Astrocyte of the spinal cord (primary cell): ENCODE measurements around the gene TMEM17.
"Not testable (repeated sequence)": the region's sequence is repeated elsewhere in the genome, so short reads cannot be mapped to it uniquely, and the experiment has no call there.

Experiments
- DNase-seq: peaks from one replicate; pipeline ENCODE4 v3.0.0; 2011; ENCODE audit warnings: low read depth, low spot score
- H3K4me3 ChIP-seq: 2 replicates; pipeline ENCODE4 v1.5.1; 2011; ENCODE audit warnings: low read depth, mild to moderate bottlenecking, low read length, moderate library complexity
- in situ Hi-C: cut with HindIII; loops from 2 replicates; pipeline ENCODE4 v1.10.0; 2017; ENCODE audit warnings: low sequenced_read_pairs
- TF ChIP-seq, protein P1 (sequence below): IDR thresholded peaks from 2 replicates; pipeline ENCODE4 v1.5.1; 2012; ENCODE audit warnings: low read depth, mild to moderate bottlenecking, low read length, inconsistent platforms

Gene TMEM17

DNA sequence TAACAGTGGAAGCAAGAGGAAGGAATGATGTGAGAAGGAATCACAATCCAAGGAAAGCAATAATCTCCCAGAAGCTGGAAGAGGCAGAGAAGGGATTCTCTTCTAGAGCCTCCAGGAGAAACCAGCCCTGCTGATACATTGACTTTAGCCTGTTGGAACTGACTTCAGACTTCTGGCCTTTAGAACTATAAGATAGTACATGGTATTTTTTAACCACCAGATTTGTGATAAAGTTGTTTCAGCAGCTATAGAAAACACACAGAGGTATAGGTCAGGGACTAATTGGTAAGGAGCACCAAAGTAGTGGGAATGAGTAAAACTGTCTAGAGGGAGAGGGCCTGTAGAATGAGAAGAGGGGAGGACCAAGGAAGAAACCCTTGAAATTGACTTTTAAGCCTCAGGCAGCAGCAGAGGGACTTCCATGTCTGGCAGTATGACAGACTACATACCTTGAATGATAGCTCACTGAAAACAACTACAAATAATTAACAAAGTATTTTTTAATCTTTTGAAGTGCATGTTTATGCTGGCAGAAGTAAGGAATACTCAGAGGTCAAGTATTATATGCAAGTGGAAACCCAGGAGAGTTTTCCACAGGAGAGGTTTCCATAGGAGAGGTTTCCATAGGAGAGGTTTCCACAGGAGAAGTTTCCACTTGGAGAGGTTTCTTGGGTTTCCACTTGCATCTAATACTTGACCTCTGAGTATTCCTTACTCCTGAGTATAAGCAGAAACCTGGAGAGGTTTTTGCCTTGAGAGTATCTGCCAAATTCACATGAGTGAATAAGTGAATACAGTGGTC lies 33.8 kb upstream of the TMEM17 start:
- TF ChIP-seq, protein P1, sequence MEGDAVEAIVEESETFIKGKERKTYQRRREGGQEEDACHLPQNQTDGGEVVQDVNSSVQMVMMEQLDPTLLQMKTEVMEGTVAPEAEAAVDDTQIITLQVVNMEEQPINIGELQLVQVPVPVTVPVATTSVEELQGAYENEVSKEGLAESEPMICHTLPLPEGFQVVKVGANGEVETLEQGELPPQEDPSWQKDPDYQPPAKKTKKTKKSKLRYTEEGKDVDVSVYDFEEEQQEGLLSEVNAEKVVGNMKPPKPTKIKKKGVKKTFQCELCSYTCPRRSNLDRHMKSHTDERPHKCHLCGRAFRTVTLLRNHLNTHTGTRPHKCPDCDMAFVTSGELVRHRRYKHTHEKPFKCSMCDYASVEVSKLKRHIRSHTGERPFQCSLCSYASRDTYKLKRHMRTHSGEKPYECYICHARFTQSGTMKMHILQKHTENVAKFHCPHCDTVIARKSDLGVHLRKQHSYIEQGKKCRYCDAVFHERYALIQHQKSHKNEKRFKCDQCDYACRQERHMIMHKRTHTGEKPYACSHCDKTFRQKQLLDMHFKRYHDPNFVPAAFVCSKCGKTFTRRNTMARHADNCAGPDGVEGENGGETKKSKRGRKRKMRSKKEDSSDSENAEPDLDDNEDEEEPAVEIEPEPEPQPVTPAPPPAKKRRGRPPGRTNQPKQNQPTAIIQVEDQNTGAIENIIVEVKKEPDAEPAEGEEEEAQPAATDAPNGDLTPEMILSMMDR, result no peak
- H3K4me3 ChIP-seq, result no peak overlapping the region
- DNase-seq, result no peak
- in situ Hi-C loops, result no loop called here

DNA sequence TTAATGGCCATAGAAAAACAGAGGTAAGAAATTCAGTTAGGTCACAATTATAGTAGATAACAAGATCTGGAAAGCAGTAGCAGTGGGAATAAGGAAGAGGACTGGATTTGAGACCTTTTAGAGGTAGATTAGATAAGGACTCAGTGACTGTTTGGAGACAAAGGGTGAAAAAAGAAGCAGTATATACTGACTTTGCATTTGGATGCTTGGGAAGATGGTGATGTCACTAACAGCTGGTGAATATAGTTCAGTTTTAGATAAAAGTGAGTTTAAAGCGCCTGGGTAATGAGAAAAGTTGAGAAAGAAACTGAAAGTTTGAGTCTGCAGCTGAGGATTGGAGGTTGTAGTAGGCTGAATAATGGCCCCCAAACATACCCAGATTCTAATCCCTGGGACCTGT lies 32.8 kb upstream of the TMEM17 start:
- DNase-seq, result no peak
- TF ChIP-seq, protein P1, result no peak
- H3K4me3 ChIP-seq, result no peak overlapping the region
- in situ Hi-C loops, result no loop called here

DNA sequence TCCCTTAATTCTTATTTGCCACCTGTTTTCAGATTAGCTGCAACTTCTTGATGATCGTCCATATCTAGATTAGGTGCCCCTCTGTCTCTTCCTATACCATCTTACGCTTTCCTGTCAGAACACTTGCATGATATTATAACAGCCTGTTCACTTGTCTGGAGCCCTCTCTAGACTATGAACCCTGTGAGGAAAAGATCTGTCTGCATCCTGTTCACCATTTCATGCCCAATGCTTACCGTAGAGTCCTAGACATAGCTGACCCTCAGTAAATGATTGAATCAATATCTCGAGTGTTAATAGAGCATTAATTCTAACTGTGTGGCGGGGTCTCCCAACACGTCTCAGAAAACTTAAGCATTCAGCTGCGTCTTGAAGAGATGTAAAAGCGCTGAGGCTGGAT lies 31.8 kb upstream of the TMEM17 start:
- TF ChIP-seq, protein P1, result no peak
- H3K4me3 ChIP-seq, result no peak overlapping the region
- no peak for DNase-seq
- in situ Hi-C loops, result no loop called here

DNA sequence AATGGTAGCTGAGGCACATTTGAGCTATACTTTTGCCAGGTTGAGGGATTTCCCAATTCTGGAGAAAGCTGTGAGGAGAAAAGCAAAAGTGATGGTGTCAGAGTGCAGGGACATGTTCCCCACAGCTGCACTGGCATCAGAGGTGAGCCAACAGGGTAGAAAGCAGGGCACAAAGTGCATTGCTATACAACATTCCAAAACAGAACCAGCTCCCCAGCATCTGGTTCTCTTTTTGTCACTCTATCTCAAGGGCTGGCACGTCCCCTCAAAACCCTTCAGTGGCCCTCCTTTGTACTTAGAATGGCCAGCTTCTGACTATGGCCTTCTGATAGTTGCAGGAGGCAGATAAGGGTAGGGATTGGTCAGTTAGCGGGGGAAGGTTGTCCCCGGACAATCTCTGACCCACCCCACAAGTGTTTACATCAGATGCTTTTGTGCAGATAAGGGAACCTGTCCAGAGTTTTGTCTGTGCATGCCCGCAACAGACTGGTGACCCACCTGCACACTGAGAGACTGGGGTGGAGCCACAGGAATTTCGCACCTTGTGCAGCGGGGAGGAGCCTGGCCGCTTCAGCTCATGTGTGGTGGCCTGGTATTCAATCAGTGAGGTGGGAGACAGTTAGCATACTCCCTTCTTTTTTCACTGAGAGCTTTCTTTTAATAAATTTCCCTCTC lies 31.0 kb upstream of the TMEM17 start:
- no peak for DNase-seq
- TF ChIP-seq, protein P1, result no peak
- in situ Hi-C loops, result no loop called here
- no peak overlapping the region for H3K4me3 ChIP-seq

DNA sequence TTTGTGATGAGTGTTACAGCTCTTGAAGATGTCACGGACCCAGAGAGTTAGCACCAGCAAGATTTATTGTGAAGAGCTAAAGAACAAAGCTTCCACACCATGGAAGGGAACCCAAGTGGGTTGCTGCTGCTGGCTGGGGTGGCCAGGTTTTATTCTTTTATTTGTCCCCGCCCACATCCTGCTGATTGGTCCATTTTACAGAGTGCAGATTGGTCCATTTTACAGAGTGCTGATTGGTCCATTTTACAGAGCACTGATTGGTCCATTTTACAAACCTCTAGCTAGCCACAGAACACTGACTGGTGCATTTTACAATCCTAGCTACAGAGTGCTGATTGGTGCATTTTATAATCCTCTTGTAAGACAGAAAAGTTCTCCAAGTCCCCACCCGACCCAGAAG lies 29.5 kb upstream of the TMEM17 start:
- in situ Hi-C loops, DNase-seq, H3K4me3 ChIP-seq: not testable (repeated sequence)

DNA sequence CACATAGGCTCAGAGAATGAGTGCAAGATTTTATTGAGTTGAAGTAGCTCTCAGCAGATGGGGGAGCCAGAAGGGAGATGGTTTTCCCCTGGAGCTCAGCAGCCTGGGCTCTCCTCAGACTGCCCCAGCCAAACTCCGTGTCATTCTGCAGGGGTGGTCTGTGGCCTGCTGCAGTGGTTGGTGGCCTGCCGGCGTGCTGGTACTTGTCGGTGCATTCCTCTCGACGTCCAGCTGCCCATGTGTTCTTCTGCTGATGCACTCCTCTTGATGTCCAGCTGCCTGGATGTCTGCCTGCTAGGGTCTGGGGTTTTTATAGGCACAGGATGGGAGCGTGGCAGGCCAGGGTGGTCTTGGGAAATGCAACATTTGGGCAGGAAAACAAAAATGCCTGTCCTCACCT lies 25.6 kb upstream of the TMEM17 start:
- in situ Hi-C loops, result no loop called here
- DNase-seq, result no peak
- TF ChIP-seq, protein P1, result no peak
- H3K4me3 ChIP-seq, result no peak overlapping the region

DNA sequence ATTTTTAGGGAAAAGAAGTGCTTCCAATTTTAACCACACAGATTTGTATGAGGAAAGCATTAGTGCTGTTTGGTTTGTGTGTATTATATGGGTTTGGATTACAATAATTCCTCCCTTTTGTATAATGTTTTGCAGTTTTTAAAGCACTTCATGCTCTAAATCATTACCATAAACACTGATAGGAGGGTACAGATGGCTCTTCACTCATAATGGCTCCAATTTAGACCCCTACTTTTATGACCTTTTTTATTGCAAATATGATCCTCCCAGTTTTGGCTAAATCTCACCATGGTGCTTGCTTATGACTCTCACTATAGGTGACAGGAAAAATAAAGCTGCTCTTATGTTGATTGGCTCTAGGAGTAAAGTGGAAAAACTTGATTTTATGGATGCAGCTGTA lies 23.8 kb upstream of the TMEM17 start:
- no peak overlapping the region for H3K4me3 ChIP-seq
- in situ Hi-C loops, result no loop called here
- TF ChIP-seq, protein P1, result no peak
- no peak for DNase-seq
